Progenitor cell of endocrine pancreas (in vitro differentiated cells): ENCODE measurements around the gene BRICD5. TPM values are rescaled to one million over a fixed set of nuclear protein-coding genes. Genes with fewer than 3 reads are reported as not detected.

ENCODE experiments used
- DNase-seq: peaks from one replicate; pipeline ENCODE4 v3.0.0; 2021; ENCODE audit warnings: low spot score; ENCODE audit not compliant: unreplicated experiment
- H3K27ac Mint-ChIP-seq: 2 replicates; pipeline ENCODE4 v1.8.0; 2021; ENCODE audit warnings: mild to moderate bottlenecking, moderate library complexity, mixed read lengths
- H3K27me3 Mint-ChIP-seq: 2 replicates; pipeline ENCODE4 v1.8.0; 2021; ENCODE audit warnings: mixed read lengths
- H3K36me3 Mint-ChIP-seq: 2 replicates; pipeline ENCODE4 v1.8.0; 2022; ENCODE audit warnings: mixed read lengths; ENCODE audit not compliant: insufficient read depth
- H3K4me1 Mint-ChIP-seq: 2 replicates; pipeline ENCODE4 v1.8.0; 2021; ENCODE audit warnings: low read depth, mixed read lengths
- H3K4me3 Mint-ChIP-seq: 2 replicates; pipeline ENCODE4 v1.8.0; 2021; ENCODE audit warnings: low read depth, mild to moderate bottlenecking, moderate library complexity, mixed read lengths
- H3K9me3 Mint-ChIP-seq: 2 replicates; pipeline ENCODE4 v1.8.0; 2021; ENCODE audit warnings: low read depth, mixed read lengths
- total RNA-seq: library from RNA; stranded (reverse); gene quantifications from 2 replicates; pipeline ENCODE4 v1.2.1, GENCODE V29; 2021
- TF ChIP-seq, protein P1 (sequence below): fragments of 200-600 bp; sonication (generic); IDR thresholded peaks from one replicate; pipeline ENCODE4 v1.5.0; 2021; ENCODE audit warnings: antibody characterized with exemption, mild to moderate bottlenecking; ENCODE audit not compliant: unreplicated experiment

Gene BRICD5
- total RNA-seq, 1 donor from 2014 or later: 24.6 TPM

DNA sequence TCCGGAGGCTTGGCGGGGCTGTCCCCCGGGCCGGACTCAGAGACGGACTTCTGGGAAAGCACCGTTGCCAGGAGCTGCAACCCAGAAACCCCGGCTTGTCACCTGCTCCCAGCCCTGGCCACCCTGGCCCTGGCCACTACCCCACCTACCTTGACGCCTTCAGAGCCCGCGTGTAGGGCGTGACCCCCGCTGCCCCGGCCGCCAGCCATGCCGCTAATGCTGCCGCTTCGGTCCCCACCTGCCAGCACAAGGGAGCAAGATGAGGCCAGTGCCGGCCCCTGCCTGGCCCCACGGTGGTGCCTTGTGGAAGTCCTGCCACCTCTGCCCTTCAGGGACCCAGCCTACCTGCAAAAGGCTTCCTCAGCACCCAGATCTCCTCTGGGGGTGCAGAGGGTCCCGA, 25.7 kb downstream of the BRICD5 start:
- Mint-ChIP-seq H3K4me1 (no peaks in the 10 kb centered on the region), H3K4me3 (no peak overlapping the region), H3K9me3 (no peaks in the 10 kb centered on the region), H3K36me3 (peaks cover 2% of the 10 kb centered on the region), H3K27ac (no peak overlapping the region), H3K27me3 (no peaks in the 10 kb centered on the region)
- TF ChIP-seq, protein P1, sequence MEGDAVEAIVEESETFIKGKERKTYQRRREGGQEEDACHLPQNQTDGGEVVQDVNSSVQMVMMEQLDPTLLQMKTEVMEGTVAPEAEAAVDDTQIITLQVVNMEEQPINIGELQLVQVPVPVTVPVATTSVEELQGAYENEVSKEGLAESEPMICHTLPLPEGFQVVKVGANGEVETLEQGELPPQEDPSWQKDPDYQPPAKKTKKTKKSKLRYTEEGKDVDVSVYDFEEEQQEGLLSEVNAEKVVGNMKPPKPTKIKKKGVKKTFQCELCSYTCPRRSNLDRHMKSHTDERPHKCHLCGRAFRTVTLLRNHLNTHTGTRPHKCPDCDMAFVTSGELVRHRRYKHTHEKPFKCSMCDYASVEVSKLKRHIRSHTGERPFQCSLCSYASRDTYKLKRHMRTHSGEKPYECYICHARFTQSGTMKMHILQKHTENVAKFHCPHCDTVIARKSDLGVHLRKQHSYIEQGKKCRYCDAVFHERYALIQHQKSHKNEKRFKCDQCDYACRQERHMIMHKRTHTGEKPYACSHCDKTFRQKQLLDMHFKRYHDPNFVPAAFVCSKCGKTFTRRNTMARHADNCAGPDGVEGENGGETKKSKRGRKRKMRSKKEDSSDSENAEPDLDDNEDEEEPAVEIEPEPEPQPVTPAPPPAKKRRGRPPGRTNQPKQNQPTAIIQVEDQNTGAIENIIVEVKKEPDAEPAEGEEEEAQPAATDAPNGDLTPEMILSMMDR: no peak
- DNase-seq: no peak

DNA sequence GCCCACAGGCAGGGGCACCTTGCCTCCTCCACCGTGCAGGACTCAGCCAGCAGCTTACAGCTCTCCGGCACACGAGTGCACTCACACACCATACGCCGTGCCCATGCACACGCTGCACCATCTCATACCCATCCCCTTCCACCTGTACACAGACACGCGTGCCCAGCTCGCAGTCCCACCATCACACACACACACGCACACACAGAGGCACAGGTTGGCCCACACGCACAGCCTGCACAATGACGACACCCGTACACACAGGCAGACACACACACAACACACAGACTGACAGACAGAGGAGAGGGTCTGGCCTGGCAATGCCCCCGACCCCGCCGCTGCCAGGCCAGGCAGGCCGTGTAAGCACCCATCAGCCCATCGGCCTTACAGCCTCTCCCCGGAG, 26.3 kb downstream of the BRICD5 start:
- no peak overlapping the region for H3K27ac Mint-ChIP-seq

DNA sequence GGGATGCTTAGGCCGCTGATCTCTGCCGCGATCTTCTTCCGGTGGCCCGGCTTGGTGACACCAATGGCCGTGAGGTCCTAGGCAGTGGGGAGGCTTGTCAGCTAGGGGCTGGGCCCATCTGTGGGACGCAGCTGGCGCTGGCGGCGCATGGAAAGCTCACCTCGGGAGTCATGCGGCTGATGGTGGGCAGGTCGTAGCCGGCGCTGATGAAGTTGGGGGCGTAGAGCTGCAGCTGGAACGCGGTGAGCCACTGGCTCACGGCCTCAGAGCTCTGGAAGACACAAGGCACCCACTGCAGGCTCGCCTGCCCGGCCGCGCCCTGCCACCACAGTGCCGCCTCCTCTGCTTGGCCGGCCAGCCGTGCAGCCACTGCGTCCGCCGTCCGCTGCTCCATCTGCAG, 27.0 kb downstream of the BRICD5 start:
- Mint-ChIP-seq H3K36me3 (peaks cover 2% of the 10 kb centered on the region), H3K9me3 (no peaks in the 10 kb centered on the region), H3K27me3 (no peaks in the 10 kb centered on the region), H3K4me1 (no peaks in the 10 kb centered on the region), H3K4me3 (no peak overlapping the region), H3K27ac (no peak overlapping the region)
- DNase-seq: no peak
- TF ChIP-seq, protein P1: no peak

More for the DNA sequence above, 26.3 kb downstream of the BRICD5 start:
- no peak for DNase-seq
- TF ChIP-seq, protein P1: no peak
- no peaks in the 10 kb centered on the region for H3K4me1 Mint-ChIP-seq
- peaks cover 2% of the 10 kb centered on the region for H3K36me3 Mint-ChIP-seq
- H3K4me3 Mint-ChIP-seq: no peak overlapping the region
- H3K27me3 Mint-ChIP-seq: no peaks in the 10 kb centered on the region
- no peaks in the 10 kb centered on the region for H3K9me3 Mint-ChIP-seq

DNA sequence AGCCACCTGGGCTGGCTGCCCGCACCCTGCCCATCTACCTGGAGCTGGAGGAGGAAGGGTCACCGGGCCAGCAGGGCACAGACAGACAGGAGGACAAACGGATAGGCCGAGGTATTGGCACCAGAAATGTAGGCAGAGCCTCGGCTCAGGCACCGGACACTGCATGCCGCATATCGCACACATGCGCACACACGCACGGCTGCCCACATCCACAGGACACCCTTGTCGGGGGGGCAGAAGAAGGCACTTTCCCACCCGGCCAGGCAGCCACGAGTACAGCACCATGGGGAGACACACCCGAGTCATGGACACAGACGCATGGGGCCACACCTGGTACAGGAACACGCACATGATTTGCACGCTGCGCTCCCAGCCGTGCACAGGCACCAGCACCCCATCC, 28.7 kb downstream of the BRICD5 start:
- TF ChIP-seq, protein P1: no peak
- no peak for DNase-seq
- Mint-ChIP-seq H3K4me3 (no peak overlapping the region), H3K36me3 (peaks cover 5% of the 10 kb centered on the region), H3K4me1 (no peaks in the 10 kb centered on the region), H3K9me3 (no peaks in the 10 kb centered on the region), H3K27ac (no peak overlapping the region), H3K27me3 (no peaks in the 10 kb centered on the region)

DNA sequence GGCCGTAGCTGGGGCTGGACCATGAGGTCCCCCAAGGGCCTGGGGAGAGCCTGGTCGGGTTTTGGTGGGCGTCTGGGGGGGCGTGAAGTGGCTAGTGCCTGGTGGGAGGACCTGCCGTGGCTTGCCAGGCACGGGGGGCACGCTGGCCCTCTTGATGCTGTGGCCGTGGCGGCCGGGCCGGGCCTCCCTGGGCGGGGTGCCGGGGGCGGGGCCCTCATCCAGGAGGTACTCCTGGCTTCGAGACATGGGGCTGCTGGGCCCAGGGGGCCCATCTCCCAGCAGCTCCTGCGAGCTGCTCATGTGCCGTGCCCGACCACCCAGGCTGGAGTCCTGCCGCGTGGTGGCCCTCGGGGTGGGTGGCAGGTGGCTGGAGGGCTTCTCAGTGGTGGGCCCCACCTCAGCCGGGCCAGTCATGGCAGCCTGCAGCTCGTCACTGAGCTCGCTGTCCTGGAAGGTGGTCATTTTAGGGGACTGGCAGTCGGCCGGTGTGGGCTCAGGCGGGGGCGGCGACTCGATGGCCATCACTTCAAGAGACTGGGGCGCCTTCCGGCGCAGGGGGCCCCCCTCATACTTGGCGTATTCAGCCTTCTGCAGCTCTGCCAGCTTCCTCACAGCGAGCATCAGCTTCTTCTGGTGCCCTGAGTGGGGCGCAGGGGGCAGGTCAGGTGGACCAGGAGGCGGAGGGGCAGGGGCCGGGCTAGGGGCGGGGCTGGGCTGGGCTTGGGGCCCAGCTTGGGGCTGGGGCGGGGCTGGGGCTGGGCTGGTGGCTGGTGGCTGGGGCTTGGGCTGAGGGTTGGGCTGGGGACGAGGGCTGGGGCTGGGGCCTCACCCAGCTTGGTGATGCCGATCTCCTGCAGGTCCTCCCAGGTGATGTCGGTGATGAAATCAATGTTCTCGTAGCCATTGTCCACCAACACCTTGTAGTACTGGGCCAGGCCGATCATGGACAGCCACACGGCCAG, 29.4 kb downstream of the BRICD5 start:
- TF ChIP-seq, protein P1: no peak
- peaks cover 5% of the 10 kb centered on the region for H3K36me3 Mint-ChIP-seq
- H3K4me3 Mint-ChIP-seq: no peak overlapping the region
- no peaks in the 10 kb centered on the region for H3K4me1 Mint-ChIP-seq
- H3K27me3 Mint-ChIP-seq: no peaks in the 10 kb centered on the region
- DNase-seq: no peak
- H3K27ac Mint-ChIP-seq: no peak overlapping the region
- no peaks in the 10 kb centered on the region for H3K9me3 Mint-ChIP-seq
